SH-SY5Y (cell line): ENCODE measurements around the gene FMO1.

ENCODE experiments used
- GATA2 ChIP-seq: IDR thresholded peaks from 2 replicates; pipeline ENCODE4 v1.6.1; 2011; ENCODE audit warnings: mild to moderate bottlenecking, low read depth, low read length
- GATA3 ChIP-seq: IDR thresholded peaks from 2 replicates; pipeline ENCODE4 v1.6.1; 2011; ENCODE audit warnings: low read depth, mild to moderate bottlenecking, low read length, moderate library complexity

- TF ChIP-seq GATA2 (no peak), GATA3 (no peak)
Measured at GRCh38 chr1:171334024-171334640, 85.8 kb downstream of the FMO1 start.
